Measurements from ENCODE around the gene YKT6.
"Not testable (repeated sequence)": the region's sequence is repeated elsewhere in the genome, so short reads cannot be mapped to it uniquely, and the experiment has no call there.

DNA sequence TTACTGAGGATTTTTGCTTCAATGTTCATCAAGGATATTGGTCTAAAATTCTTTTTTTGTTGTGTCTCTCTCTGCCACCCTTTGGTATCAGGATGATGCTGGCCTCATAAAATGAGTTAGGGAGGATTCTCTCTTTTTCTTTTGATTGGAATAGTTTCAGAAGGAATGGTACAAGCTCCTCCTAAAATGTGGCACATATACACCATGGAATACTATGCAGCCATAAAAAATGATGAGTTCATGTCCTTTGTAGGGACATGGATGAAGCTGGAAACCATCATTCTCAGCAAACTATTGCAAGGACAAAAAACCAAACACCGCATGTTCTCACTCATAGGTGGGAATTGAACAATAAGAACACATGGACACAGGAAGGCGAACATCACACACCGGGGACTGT is 615 bp upstream of the YKT6 start:
- TF ChIP-seq, protein P1, sequence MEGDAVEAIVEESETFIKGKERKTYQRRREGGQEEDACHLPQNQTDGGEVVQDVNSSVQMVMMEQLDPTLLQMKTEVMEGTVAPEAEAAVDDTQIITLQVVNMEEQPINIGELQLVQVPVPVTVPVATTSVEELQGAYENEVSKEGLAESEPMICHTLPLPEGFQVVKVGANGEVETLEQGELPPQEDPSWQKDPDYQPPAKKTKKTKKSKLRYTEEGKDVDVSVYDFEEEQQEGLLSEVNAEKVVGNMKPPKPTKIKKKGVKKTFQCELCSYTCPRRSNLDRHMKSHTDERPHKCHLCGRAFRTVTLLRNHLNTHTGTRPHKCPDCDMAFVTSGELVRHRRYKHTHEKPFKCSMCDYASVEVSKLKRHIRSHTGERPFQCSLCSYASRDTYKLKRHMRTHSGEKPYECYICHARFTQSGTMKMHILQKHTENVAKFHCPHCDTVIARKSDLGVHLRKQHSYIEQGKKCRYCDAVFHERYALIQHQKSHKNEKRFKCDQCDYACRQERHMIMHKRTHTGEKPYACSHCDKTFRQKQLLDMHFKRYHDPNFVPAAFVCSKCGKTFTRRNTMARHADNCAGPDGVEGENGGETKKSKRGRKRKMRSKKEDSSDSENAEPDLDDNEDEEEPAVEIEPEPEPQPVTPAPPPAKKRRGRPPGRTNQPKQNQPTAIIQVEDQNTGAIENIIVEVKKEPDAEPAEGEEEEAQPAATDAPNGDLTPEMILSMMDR (IDR thresholded peaks at IDR 0.05) = not testable (repeated sequence)
- not testable (repeated sequence) for TF ChIP-seq POLR2A (IDR thresholded peaks at IDR 0.05)
